Right cardiac atrium (tissue), 5 donors: Measurements from ENCODE around the gene SH3GL2. TPM values are rescaled to one million over a fixed set of nuclear protein-coding genes. Genes with fewer than 3 reads are reported as not detected.

Experiments
- ATAC-seq, 2 donors: fragments of 200-7000 bp; cut with Tn5 transposase; one replicate each; pipeline versions ENCODE4 v1.8.0 to v1.9.1; 2020; ENCODE audit warnings: moderate library complexity in 2 of 2, mild to moderate bottlenecking in 1 of 2
- DNase-seq, 3 donors: peaks; one replicate each; pipeline ENCODE4 v3.0.0-alpha.2; 2020
- H3K27ac ChIP-seq: one replicate; pipeline ENCODE4 v1.5.1; 2013; ENCODE audit warnings: mild to moderate bottlenecking, low read length, control low read depth, moderate library complexity
- H3K27me3 ChIP-seq: one replicate; pipeline ENCODE4 v1.6.1; 2013; ENCODE audit not compliant: control insufficient read depth, insufficient read depth
- H3K4me1 ChIP-seq: one replicate; pipeline ENCODE4 v1.6.1; 2013; ENCODE audit warnings: low read length; ENCODE audit not compliant: control insufficient read depth, insufficient read depth
- H3K4me3 ChIP-seq: one replicate; pipeline ENCODE4 v1.5.1; 2013; ENCODE audit warnings: low read length, control low read depth
- H3K9me3 ChIP-seq: one replicate; pipeline ENCODE4 v1.6.1; 2013; ENCODE audit warnings: low read length; ENCODE audit not compliant: control insufficient read depth
- WGBS: extraction: QIAGEN DNeasy Blood & Tissue Kit; methylation state at CpG from one replicate; pipeline ENCODE4 v1.1.7; 2013; 5-methylcytosine and 5-hydroxymethylcytosine counted together
- intact Hi-C, 4 donors: fragments of 100-400 bp; cut with DNase I; formaldehyde crosslinking; loops; one replicate each; pipeline versions ENCODE4 v1.11.0 to v1.14.0; 2022 to 2023
- polyA plus RNA-seq: library from polyadenylated mRNA; stranded (reverse); fragments of 200-250 nt; gene quantifications from one replicate; pipeline ENCODE4 v1.2.3, GENCODE V29; 2013
- total RNA-seq, 4 donors: library from RNA; stranded (reverse); fragmentation: NEBNext Ultra II Directional; extraction: Animal tissue kit (Norgen Biotek cat#: 25700); gene quantifications; one replicate each; pipeline ENCODE4 v1.2.1, GENCODE V29; 2021
- donor health status: healthy with polysubstance abuse.
- donor health status: DM: no; HTN: yes; CAD: no.
- donor health status: DM: no; HTN: no; CAD: no.
- donor health status: DM: no; HTN: yes; CAD: no; lungs with severe emphysema.
- donor health status: DM: yes; HTN: yes; CAD: no.

Gene SH3GL2
- total and polyA plus RNA-seq, 5 donors = 0.07 to 0.14 TPM; not detected in 3

DNA sequence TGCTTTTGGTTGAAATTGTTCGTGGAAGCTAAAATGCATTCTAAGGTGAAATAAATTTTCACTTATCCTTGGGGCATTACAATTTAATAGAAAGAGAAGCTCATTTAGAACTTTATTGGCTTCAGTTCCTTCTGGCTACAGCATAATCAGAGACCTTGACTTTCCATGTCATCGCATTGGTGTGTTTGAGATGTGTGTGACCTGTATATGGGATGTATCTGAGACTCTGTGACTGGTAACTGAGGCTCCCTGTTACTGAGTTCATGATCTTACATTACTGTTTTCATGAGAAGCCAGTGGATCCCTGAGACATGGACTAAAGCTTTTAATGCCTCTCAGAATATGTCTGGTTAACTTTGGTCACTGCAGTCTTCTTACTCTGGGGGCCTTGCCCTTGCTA lies 32.5 kb downstream of the SH3GL2 start:
- WGBS = 79% methylated on average over 2 of the region's 2 CpGs
- no peak for ATAC-seq
- Histone ChIP-seq H3K27me3 (no peaks in the 10 kb centered on the region), H3K4me1 (no peaks in the 10 kb centered on the region), H3K4me3 (no peak overlapping the region), H3K27ac (no peak overlapping the region), H3K9me3 (no peaks in the 10 kb centered on the region)
- intact Hi-C loops = no loop called here
- no peak for DNase-seq

DNA sequence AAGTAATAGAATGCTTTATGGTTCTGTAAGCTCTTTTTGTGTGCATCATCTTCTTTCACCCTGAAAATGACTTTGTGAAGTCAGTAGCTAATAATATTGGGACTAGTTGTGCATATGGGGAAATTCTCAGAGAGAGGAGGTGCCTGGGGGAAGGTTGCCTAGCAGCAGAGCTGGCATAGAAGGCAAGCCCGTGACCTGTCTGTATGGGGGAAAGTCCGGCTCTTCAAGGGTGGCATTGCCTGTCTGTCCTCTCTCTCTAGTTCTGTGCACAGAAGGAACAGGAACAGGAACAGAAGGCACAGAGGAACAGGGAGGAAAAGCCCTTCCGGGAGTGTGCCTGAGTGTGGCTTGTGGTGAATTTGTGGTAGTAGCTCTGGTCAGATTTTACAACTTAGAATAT lies 33.1 kb downstream of the SH3GL2 start:
- intact Hi-C loops = no loop called here
- Histone ChIP-seq H3K27ac (no peak overlapping the region), H3K4me3 (no peak overlapping the region), H3K27me3 (no peaks in the 10 kb centered on the region), H3K4me1 (no peaks in the 10 kb centered on the region), H3K9me3 (no peaks in the 10 kb centered on the region)
- ATAC-seq = no peak
- no peak for DNase-seq
- WGBS = 45% methylated on average over 3 of the region's 3 CpGs

DNA sequence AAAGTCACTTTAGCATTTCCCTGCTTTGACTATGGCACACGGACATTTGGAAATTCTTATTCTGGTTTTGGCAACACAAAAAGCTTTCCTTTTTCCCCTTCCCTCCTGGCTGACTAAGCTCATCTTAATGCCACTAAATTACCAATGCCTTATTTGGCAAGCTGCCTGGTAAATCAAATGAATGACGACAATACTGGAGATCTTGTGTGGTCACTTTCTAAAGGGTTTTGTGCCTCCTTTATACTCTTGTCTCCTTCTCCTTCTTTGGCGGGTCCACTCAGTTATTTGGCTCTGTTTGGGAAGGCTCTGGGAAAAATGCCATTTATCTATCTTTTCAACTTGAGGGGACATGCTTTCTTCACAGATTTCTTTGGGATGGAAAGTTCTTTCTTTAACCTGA lies 34.9 kb downstream of the SH3GL2 start:
- WGBS = 49% methylated on average over 3 of the region's 3 CpGs
- no peak for ATAC-seq
- no peaks in the 10 kb centered on the region for H3K27me3 ChIP-seq
- H3K4me3 ChIP-seq = no peak overlapping the region
- H3K9me3 ChIP-seq = no peaks in the 10 kb centered on the region
- H3K4me1 ChIP-seq = no peaks in the 10 kb centered on the region
- H3K27ac ChIP-seq = no peak overlapping the region
- intact Hi-C loops = no loop called here
- DNase-seq = no peak

DNA sequence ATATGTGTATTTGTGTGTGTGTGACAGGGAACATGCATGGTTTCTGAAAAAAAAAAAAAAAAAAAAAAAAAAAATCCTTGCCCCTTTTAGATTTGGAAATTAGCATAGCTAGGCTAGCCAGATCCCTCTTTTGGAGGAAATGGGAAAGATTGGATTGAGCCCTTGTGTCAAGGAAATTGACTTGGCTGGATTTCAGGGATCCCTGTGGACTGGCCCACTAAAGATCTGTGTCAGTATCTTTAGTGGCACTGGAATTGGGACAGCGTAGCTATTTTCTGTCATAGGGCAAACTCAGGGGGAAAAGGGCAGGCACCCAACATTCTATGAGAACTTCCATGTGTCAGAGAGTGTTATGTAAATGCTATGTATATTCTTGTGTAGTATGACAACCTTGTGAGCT lies 35.4 kb downstream of the SH3GL2 start:
- Histone ChIP-seq H3K9me3 (no peaks in the 10 kb centered on the region), H3K27ac (no peak overlapping the region), H3K27me3 (no peaks in the 10 kb centered on the region), H3K4me1 (no peaks in the 10 kb centered on the region), H3K4me3 (no peak overlapping the region)
- WGBS = 64% methylated on average over 1 of the region's 1 CpG
- intact Hi-C loops = no loop called here
- ATAC-seq (no peak), DNase-seq (no peak)

DNA sequence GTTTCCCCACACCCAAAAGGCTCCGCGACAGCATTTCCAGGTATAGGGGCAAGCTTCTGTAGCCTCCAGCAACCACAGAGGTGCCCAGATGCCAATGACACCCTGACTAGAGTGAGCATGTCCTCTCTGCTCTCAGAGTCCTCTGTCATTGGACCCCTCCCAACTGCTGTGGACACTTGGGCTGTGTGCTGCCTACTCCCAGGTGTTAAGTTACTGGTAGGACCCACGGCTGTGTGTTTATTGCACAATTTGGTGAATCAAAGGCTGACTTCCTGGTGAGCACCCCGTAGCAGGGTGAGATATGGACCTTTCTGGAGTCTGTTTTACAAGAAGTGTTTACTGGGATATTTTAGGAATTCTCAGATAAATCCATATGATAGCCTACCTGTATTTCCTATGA lies 36.0 kb downstream of the SH3GL2 start:
- intact Hi-C loops = no loop called here
- no peaks in the 10 kb centered on the region for H3K4me1 ChIP-seq
- DNase-seq (no peak), ATAC-seq (no peak)
- H3K27ac ChIP-seq = no peak overlapping the region
- H3K4me3 ChIP-seq = no peak overlapping the region
- 57% methylated on average over 4 of the region's 4 CpGs for WGBS
- no peaks in the 10 kb centered on the region for H3K9me3 ChIP-seq
- no peaks in the 10 kb centered on the region for H3K27me3 ChIP-seq

DNA sequence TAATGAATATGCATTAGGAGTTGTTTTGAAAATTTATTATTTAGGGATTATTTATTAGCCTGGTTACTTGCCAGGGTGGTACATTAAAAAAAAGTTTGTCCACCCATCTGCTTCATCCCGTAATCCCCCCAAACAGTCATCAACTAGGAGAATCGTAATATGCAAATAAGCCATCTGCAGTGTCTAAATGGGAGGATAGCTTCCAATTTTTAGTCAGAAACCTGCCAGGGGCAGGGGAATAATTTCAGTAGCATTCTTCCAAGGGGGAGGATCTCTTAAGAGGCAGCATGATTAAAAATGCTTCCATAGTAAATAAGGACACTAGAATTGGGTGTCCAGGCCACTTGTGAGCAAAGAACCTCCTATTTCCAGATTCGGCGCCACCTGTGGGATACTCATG lies 43.3 kb downstream of the SH3GL2 start:
- H3K4me1 ChIP-seq = no peaks in the 10 kb centered on the region
- H3K27me3 ChIP-seq = no peaks in the 10 kb centered on the region
- DNase-seq = no peak
- intact Hi-C loops = no loop called here
- ATAC-seq = no peak
- H3K4me3 ChIP-seq = no peak overlapping the region
- WGBS = 84% methylated on average over 4 of the region's 4 CpGs
- no peaks in the 10 kb centered on the region for H3K9me3 ChIP-seq
- no peak overlapping the region for H3K27ac ChIP-seq

DNA sequence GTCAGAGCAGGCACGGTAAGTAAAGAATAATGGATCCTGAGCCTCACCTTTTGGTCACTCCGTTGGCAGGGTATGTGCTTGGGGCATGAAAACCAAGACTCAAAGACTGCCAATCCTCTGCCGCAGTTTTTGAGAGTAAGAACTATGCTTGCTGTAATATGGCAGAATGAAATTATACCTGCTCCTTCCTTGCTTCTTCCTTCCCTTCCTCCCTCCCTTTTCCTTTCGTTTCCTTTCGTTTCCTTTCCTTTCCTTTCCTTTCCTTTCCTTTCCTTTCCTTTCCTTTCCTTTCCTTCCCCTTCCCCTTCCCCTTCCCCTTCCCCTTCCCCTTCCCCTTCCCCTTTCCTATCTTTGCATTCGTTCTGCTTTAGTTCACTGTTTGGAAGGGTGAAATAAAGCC lies 43.9 kb downstream of the SH3GL2 start:
- no peak overlapping the region for H3K4me3 ChIP-seq
- DNase-seq (no peak), ATAC-seq (no peak)
- no peaks in the 10 kb centered on the region for H3K4me1 ChIP-seq
- no peak overlapping the region for H3K27ac ChIP-seq
- H3K9me3 ChIP-seq = no peaks in the 10 kb centered on the region
- intact Hi-C loops = no loop called here
- 77% methylated on average over 6 of the region's 6 CpGs for WGBS
- H3K27me3 ChIP-seq = no peaks in the 10 kb centered on the region

DNA sequence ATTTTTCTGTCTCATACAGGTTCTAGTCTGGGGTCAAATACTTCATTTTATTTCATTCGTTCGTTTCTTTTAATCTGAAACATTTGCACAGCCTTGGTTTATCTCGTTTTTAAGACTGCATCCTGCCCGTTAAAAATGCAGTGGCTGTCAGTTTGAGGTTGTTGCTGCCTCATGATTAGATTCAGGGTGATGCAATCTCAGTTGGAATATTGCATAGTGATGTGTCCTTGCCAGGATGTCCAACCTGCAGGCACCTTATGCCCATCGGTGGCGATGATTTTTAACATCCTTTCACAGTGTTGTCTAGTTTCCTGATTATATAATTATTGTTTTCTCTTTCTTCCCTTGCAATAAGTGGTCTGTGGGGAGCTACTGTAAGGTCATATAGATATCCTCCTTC lies 45.1 kb downstream of the SH3GL2 start:
- 74% methylated on average over 6 of the region's 6 CpGs for WGBS
- intact Hi-C loops = no loop called here
- no peak for DNase-seq

DNA sequence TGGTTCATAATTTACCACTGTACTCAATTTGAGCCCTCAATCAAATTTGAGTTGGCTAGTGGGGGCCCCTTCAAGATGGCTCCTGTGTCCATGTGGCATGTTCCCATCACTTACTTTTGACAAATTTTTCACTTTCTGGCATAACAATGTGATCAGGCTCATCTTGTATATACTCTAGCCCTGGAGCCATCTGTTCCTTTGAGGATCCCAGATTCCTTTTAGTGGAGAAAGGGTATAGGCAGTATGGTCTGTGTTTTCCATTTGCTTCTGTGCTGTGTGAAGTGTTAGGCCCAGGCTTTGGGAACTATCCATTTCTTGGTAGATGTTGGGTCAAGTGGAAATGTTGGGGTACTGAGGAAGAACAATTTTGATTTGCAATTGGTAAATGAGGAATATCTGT lies 45.7 kb downstream of the SH3GL2 start:
- Histone ChIP-seq H3K27ac (no peak overlapping the region), H3K27me3 (no peaks in the 10 kb centered on the region), H3K4me1 (no peaks in the 10 kb centered on the region), H3K9me3 (no peaks in the 10 kb centered on the region), H3K4me3 (no peak overlapping the region)
- no peak for DNase-seq
- ATAC-seq = no peak
- intact Hi-C loops = no loop called here

More for the DNA sequence above, 45.1 kb downstream of the SH3GL2 start:
- H3K27ac ChIP-seq = no peak overlapping the region
- no peak for ATAC-seq
- no peaks in the 10 kb centered on the region for H3K9me3 ChIP-seq
- H3K4me3 ChIP-seq = no peak overlapping the region
- H3K4me1 ChIP-seq = no peaks in the 10 kb centered on the region
- H3K27me3 ChIP-seq = no peaks in the 10 kb centered on the region

DNA sequence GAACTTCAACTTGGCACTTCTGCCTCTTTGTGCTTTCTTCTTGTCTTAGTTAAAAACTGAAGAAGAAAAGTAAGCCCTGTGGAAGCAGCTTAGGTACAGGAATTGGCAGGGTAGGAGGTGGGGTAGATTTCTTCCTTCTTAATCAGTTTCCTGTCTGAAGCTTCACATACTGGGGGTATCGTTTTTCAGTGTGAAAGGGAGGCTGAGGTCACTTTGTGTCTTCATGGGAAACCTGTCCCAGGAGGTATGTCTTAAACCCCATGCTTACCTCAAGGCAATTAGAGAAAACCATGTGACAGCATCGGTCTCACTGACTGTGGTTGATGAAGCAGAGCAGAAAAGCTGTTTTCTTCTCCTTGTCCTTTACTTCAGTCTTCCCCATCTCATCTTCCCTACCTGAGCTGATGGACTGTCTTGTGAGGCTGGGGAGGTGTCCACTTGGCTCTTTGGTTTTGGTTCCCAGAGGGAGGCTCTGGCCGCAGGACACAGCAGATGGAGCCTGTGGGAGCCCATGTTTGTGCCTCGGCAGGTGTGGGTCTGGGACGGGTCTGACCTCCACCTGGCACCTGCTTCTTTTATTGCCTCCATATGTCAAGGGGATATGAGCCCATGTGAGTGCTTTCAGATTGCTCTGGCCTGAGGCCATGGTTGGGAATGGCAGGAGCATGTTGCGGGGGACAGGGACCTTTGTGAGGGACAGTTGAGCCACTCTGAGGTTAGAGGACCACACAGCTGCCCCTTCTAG lies 47.0 kb downstream of the SH3GL2 start:
- no peak for ATAC-seq
- Histone ChIP-seq H3K4me1 (no peaks in the 10 kb centered on the region), H3K9me3 (no peaks in the 10 kb centered on the region), H3K27me3 (no peaks in the 10 kb centered on the region), H3K27ac (no peak overlapping the region), H3K4me3 (no peak overlapping the region)
- intact Hi-C loops = no loop called here
- DNase-seq = no peak
- 78% methylated on average over 6 of the region's 6 CpGs for WGBS

DNA sequence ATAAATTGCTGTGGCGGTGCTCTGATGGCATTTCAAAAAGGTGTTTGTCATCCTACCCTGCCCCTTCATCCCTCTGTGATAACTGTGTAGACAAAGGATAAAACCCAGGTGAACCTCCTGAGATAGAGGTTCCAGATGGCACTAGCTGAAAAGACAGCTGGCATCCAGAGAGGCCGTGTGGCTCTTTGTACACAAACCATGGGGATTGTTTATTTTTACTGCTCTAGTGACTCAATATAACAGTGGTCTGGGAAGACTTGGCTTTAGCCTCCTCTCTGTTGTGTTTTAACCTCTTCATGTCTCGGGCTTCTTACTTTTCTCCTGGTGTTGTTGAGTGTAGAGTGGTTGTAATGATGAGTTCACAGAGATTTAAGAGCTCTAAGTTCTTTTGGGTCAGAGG lies 48.8 kb downstream of the SH3GL2 start:
- no peaks in the 10 kb centered on the region for H3K4me1 ChIP-seq
- H3K27me3 ChIP-seq = no peaks in the 10 kb centered on the region
- ATAC-seq (no peak), DNase-seq (no peak)
- H3K27ac ChIP-seq = no peak overlapping the region
- no peak overlapping the region for H3K4me3 ChIP-seq
- intact Hi-C loops = no loop called here
- WGBS = 58% methylated on average over 3 of the region's 3 CpGs
- no peaks in the 10 kb centered on the region for H3K9me3 ChIP-seq

DNA sequence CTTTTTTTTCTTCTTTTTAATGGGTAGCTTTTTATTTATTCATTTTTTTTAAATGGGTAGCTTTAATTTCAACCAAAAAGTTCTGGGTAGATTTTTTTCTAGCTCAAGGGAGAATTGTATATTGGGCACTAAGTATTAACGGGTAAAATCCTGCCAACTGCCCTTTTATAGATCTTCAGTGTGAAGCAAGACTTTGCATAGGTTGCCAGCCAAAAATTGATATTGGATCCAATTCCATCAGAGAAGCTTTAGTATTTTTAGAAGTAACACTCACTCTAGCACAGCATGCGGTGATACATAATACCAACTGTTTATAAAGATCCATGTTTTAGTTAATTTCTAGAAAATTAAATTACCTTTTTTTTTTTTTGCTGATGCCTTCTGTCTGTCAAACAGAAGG lies 49.8 kb downstream of the SH3GL2 start:
- intact Hi-C loops = no loop called here
- DNase-seq (no peak), ATAC-seq (no peak)
- Histone ChIP-seq H3K27ac (no peak overlapping the region), H3K9me3 (no peaks in the 10 kb centered on the region), H3K4me1 (no peaks in the 10 kb centered on the region), H3K27me3 (no peaks in the 10 kb centered on the region), H3K4me3 (no peak overlapping the region)
- 92% methylated on average over 2 of the region's 2 CpGs for WGBS
